Measurements from ENCODE around the gene VPS72.

Gene VPS72
- long read RNA-seq, transcript VPS72-202 (6 exons, 1,527 nt), result major isoform, 166 of 174 reads
- long read RNA-seq, partial matches to known transcripts, result 0 of 174 reads
- long read RNA-seq, other reads (novel, unspliced or antisense), result 6 of 174 reads

- Histone ChIP-seq H3K27me3 (ENCODE audit: insufficient read depth, poor library complexity, severe bottlenecking) (no peaks in the 10 kb centered on the region), H3K27ac (replicated peaks) (peak within 1 kb of the TSS; percentile 94), H3K4me3 (replicated peaks; ENCODE audit: insufficient read depth, low read length) (peak within 1 kb of the TSS; percentile 79)
- TF ChIP-seq REST (IDR thresholded peaks at IDR 0.05; ENCODE audit: insufficient replicate concordance, low read depth) (peak; percentile 48), CTCF (IDR thresholded peaks at IDR 0.05; ENCODE audit: insufficient read depth, low read length) (no peak), POLR2AphosphoS5 (IDR thresholded peaks at IDR 0.05; ENCODE audit: low read depth) (peak; percentile 94), GABPA (IDR thresholded peaks at IDR 0.05; ENCODE audit: low read depth) (peak; percentile 72), SPI1 (IDR thresholded peaks at IDR 0.05; ENCODE audit: borderline replicate concordance, low read depth) (peak; percentile 63; the same call in 1 of the 2 replicates)
- DNase-seq (ENCODE audit: low read depth in 1 of 2, low spot score in 1 of 2), result peak; percentile 77 to 92
Observed at GRCh38 chr1:151189637-151190445, at the start of gene VPS72. Gene VPS72 (minus strand): TSS chr1:151190197. CDS start chr1:151190121, 76 bp downstream.

- DNase-seq (ENCODE audit: low read depth in 1 of 2, low spot score in 1 of 2), result no peak
Observed at GRCh38 chr1:151238467-151238739, 48.4 kb upstream of the VPS72 start.

More at GRCh38 chr1:151238467-151238739, 48.4 kb upstream of the VPS72 start:
- Histone ChIP-seq H3K4me3 (replicated peaks; ENCODE audit: insufficient read depth, low read length) (no peak overlapping the region), H3K27ac (replicated peaks) (no peak overlapping the region), H3K27me3 (ENCODE audit: insufficient read depth, poor library complexity, severe bottlenecking) (no peaks in the 10 kb centered on the region)
- TF ChIP-seq REST (IDR thresholded peaks at IDR 0.05; ENCODE audit: insufficient replicate concordance, low read depth) (no peak), POLR2AphosphoS5 (IDR thresholded peaks at IDR 0.05; ENCODE audit: low read depth) (no peak), GABPA (IDR thresholded peaks at IDR 0.05; ENCODE audit: low read depth) (no peak), CTCF (IDR thresholded peaks at IDR 0.05; ENCODE audit: insufficient read depth, low read length) (no peak), SPI1 (IDR thresholded peaks at IDR 0.05; ENCODE audit: borderline replicate concordance, low read depth) (no peak)

All from HL-60 (cell line).